Cardiac septum (tissue), 1 donor: ENCODE measurements around the gene EHMT1. TPM values are rescaled to one million over a fixed set of nuclear protein-coding genes. Genes with fewer than 3 reads are reported as not detected.
"Not testable (repeated sequence)": the region's sequence is repeated elsewhere in the genome, so short reads cannot be mapped to it uniquely, and the experiment has no call there.

Source experiments
- DNase-seq: peaks from one replicate; pipeline ENCODE4 v3.0.0-alpha.2; 2020; ENCODE audit warnings: low spot score
- intact Hi-C: fragments of 100-400 bp; cut with DNase I; formaldehyde crosslinking; loops from one replicate; pipeline ENCODE4 v1.14.0; 2022
- total RNA-seq: library from RNA; stranded (reverse); fragmentation: NEBNext Ultra II Directional; extraction: Animal tissue kit (Norgen Biotek cat#: 25700); gene quantifications from one replicate; pipeline ENCODE4 v1.2.1, GENCODE V29; 2021
- donor health status: DM: no; HTN: no; CAD: no.

Gene EHMT1
- total RNA-seq, 1 donor from 2014 or later: 39.8 TPM

DNA sequence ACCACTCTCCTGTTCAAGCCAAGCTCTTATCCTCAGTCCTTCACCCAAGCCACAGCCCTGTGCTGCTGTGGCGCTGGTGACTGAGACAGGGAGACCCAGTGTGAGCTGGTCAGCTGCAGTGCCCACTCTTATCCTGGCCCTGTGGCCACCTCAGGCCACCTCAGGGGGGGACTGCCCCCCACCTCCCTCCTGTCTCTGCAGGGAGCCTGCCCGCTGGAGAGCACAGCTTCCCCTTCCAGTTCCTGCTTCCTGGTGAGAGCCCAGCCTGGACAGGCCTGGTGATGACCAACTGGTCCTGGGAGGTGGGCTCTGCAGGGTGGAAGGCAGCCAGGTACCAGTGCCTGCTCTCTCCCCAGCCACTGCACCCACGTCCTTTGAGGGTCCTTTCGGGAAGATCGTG is 5.5 kb upstream of the EHMT1 start:
- intact Hi-C loops: no loop called here

DNA sequence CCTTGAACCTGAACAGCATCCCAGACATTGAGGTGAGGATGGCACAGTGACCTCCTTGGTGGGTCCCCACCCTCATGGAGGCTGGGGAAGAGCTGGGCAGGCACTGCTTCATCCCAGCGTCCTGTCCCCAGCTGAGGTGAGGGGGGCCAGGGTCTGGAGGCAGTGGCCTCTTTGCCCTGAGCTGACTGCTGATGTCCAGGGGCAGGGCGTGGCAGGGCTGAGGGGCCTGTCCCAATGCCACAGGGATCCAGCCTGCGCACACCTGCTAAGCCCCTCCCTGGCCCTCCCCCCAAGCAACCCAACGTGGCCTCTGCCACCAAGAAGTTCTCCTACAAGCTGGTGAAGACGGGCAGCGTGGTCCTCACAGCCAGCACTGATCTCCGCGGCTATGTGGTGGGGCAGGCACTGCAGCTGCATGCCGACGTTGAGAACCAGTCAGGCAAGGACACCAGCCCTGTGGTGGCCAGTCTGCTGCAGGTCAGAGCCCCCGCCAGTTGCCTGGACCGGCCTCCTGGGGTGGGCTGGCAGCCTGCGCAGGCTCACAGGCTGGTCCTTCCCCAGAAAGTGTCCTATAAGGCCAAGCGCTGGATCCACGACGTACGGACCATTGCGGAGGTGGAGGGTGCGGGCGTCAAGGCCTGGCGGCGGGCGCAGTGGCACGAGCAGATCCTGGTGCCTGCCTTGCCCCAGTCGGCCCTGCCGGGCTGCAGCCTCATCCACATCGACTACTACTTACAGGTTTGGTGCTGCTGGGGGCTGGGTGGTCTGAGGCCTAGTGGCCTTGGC is 4.9 kb upstream of the EHMT1 start:
- intact Hi-C loops: no loop called here
- no peak for DNase-seq

More for the DNA sequence above, 5.5 kb upstream of the EHMT1 start:
- DNase-seq: no peak

DNA sequence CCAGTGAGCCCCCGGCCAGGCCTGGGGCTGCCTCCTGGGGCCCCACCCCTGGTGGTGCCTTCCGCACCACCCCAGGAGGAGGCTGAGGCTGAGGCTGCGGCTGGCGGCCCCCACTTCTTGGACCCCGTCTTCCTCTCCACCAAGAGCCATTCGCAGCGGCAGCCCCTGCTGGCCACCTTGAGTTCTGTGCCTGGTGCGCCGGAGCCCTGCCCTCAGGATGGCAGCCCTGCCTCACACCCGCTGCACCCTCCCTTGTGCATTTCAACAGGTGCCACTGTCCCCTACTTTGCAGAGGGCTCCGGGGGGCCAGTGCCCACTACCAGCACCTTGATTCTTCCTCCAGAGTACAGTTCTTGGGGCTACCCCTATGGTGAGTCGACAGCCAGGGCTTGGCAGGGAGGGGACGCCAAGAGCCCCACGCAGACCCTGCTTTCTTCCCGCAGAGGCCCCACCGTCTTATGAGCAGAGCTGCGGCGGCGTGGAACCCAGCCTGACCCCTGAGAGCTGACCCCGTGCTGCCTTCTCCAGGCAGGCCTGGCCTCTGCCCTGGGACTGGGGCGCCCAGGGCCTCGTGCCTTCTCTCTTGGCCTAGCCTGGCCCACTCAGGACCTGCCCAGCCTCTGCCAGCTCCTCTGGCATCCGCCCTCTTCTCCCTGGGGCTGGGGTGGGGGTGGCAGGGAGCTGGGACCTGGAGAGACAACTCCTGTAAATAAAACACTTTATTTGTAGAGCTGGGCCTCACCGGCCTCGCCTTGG is 4.0 kb upstream of the EHMT1 start:
- no peak for DNase-seq
- intact Hi-C loops: no loop called here

DNA sequence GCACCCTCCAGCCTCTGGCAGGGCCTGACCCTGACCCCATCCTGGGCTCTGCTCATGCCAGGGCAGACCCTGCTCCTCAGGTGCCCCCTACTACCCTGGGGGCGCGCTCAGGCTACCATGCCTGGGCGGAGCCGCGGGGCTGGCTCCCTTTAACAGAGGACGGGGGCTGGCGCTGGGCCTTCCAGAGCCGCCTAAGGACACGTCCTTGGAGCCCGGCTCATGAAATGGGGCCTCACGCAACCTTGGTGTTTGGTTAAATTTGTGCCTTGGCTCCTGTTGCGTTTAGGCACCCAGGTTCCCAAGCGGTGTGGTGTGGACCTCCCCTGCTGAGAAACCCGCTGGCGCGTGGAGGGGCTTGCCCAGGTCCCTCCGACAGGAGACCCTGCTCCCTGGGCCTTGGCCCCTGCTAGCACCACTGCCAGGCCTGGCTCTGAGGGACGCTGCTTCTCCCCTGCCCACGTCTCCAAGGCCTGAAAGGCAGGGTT is 3.4 kb upstream of the EHMT1 start:
- no peak for DNase-seq
- intact Hi-C loops: no loop called here

DNA sequence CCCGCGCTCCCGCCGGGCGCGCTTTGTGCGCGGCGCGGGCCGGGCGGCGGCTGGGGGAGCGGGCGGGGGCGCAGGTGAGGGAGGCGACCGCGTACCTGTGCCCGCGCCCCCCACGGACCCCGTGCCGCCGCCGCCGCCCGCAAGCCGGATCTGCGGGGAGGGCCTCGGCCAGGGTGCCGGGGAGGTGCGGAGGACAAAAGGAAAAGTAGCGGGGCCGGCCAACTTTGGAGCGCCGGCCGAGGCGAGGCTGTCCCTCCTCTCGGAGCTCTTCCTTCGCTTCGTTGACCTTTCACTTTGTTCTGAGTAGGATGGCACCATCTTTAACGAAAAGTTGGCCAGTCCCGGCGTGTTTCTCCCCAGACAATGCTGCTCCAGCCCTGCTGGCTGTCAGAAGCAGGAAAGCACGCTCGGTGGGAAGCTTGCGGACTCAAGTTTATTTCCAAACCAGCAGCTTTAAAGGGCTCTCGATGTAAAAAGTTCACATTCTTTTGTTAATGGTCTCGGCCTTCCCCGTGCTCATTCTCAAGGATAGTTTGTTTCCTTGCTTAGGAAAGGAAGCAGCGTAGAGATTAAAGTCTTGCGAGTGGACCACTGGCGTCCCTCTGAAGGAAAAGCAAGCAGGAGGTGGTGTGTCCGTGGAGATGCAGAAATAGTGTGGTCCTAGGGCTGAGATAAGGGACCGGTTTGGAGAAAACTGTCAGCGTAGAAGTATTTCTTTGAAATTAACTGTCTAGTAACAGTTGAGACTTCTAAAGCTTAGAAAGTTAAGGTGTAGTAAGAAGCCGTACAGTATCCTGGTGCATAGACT is 639 bp downstream of the EHMT1 start:
- no peak for DNase-seq
- intact Hi-C loops: no loop called here

DNA sequence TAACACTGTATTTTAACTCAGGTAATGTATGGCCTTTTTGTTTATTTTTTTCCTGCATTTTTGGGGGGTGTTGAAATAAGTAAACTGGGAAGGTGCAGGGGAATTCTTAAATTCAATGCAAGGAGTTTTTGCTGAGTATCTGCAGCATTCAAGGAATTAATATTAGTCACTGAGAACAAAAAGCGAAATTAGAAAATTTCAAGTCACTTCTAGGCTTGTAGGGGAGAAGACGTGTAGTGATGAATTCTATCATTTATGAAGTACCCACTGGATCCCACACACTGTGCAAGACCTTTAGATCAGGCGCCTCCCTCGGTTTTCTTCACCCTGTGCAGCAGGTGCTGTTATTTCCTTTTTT is 1.2 kb downstream of the EHMT1 start:
- intact Hi-C loops: no loop called here
- no peak for DNase-seq

DNA sequence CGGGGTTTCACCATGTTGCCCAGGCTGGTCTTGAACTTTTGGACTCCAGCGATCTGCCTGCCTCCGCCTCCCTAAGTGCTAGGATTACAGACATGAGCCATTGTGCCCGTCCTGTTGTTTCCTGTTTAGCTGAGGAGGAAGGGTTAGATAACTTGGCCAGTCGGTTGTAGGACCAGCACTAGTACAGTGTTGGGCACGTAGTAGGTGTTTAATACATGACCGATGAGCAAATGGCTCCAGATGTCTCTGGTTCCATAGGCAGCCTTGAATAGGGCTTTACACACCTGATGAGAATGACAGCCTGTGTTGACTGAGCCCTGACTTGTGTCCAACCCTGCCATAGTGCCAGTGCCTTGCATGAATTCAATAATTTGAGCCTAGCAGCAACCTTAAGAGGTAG is 1.8 kb downstream of the EHMT1 start:
- DNase-seq: no peak
- intact Hi-C loops: no loop called here

DNA sequence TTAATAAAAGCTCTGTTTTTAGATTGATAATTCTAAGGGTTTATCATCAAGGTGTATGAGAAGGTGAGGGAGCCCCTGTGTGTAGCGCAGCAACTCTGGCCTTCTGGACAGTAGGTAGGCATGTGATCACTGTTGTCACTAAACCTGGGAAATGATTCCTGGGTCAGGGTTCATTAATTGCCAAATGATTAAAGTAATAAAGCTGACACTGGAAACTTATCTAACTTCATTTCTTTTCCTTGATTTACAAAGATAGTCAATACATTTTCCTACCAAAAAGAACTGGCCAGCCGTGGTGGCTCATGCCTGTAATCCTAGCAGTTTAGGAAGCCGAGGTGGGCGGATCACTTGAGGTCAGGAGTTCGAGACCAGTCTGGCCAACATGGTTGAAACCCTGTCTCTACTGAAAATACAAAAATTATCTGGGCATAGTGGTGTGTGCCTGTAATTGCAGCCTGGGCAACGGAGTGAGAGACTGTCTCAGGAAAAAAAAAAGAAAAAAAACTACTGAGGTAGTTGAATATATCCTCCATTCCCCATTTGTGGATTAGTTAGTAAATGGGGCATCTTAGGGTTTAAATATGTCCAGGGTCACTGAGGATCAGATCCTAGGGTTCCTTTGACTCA is 2.4 kb downstream of the EHMT1 start:
- DNase-seq: no peak
- intact Hi-C loops: no loop called here

DNA sequence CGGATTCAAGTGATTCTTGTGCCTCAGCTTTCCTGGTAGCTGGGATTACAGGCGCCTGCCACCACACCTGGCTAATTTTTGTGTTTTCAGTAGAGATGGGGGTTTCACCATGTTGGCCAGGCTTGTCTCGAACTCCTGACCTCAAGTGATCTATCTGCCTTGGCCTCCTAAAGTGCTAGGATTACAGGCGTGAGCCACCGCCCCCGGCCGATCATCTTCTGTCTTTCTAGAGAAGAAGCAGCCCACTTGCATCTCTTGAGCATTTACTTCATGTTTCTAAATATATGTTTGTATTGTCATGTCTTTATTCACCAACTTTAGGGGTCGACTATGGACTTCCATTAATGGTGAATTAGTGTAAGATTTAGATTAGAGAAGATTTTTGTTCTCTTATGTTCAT is 3.4 kb downstream of the EHMT1 start:
- DNase-seq, intact Hi-C loops: not testable (repeated sequence)

DNA sequence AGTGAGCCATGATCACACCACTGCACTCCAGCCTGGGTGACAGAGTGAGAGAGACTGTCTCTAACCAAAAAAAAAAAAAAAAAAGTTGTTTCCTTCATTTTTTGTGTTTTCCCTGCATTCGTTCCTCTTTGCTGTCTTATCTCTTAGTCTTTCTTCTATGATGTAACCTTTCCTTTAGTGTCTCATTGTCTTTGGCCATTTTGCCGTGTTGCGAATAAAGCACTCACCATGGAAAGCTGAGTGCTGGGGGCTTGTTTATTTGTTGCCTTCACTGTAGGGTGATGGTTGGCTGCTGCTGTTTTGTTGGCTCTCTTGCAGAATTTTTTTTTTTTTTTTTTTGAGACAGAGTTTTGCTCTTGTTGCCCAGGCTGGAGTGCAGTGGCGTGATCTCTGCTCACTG is 7.7 kb downstream of the EHMT1 start:
- intact Hi-C loops: no loop called here
- no peak for DNase-seq

DNA sequence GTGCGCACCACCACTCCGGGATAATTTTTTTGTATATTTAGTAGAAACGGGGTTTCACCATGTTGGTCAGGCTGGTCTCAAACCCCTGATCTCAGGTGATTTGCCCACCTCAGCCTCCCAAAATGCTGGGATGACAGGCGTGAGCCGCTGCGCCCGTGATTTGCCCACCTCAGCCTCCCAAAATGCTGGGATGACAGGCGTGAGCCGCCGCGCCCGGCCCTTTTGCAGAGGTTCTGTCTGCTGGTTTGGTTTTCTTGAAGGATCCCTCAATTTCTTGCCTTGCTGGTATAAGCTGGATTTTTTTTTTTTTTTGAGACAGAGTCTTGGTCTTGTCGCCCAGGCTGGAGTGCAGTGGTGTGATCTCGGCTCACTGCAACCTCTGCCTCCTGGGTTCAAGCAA is 8.6 kb downstream of the EHMT1 start:
- DNase-seq, intact Hi-C loops: not testable (repeated sequence)

DNA sequence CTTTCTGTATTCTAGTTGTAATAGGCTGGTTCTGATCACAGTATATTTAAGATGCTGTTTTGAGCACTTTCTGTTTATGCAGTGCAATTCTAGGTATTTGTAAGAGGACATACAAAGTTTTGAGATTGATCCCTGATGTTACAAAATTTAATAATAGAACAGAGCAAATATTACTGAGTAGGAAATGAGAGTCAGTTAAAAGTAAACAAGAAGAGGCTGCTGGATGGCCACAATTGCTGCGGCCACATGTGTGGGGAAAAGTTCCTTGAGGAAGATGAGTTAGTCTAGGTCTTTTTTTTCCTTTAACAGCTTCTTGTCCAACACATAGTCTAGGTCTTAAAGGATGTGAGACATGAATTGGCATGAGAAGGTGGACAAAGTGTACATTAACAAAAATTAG is 11.3 kb downstream of the EHMT1 start:
- intact Hi-C loops: no loop called here
- no peak for DNase-seq

DNA sequence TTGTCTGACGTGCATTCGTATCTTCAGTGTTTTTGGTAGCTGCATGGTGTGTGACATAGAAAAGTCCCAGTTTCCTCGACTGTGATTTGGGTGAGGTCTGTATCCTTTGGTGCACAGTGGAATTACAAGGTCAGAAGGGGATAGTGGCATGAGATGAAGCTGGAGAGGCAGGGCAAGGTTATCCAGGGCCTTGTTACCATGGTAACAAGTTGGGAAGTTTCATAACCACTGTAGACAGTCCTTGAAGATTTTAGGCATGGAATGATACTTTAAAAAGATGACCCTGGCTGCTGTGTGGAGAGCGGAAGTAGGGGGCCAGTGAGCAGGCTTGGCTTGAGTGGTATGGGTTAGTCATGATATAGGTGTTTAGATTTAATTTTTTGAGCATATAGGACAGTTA is 11.9 kb downstream of the EHMT1 start:
- DNase-seq: no peak
- intact Hi-C loops: no loop called here

DNA sequence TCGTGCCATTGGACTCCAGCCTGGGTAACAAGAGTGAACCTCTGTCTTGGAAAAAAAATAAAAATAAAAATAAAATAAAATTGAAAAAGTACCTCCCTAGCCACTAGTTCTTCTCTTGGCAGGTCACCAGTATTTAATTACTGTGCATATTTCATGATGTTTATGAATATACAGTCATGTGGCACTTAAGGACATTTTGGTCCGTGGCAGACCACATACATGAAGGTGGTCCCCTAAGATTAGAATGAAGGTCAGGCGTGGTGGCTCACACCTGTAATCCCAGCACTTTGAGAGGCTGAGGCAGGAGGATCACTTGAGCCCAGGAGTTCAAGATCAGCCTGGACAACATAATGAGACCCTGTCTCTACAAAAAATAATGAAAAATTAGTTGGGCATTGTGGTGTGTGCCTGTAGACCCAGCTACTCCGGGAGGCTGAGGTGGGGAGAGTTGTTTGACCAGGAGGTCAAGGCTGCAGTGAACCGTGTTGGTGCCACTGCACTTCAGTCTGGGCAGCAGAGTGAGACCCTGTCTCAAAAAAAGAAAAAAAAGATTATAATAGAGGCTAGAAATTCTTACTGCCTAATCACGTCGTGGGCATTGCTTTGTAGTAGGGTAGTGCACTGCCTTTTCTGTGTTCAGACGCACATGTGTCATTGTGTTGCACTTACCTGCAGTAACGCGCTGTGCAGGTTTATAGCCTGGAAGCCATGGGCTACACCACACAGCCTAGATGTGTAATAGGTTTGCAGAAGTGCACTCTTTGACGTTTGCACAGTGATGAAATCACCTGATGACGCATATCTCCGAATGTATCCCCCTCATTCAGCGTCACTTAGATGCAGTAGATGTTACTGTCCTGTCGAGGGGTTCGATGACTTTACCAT is 12.8 kb downstream of the EHMT1 start:
- DNase-seq: no peak
- intact Hi-C loops: no loop called here

DNA sequence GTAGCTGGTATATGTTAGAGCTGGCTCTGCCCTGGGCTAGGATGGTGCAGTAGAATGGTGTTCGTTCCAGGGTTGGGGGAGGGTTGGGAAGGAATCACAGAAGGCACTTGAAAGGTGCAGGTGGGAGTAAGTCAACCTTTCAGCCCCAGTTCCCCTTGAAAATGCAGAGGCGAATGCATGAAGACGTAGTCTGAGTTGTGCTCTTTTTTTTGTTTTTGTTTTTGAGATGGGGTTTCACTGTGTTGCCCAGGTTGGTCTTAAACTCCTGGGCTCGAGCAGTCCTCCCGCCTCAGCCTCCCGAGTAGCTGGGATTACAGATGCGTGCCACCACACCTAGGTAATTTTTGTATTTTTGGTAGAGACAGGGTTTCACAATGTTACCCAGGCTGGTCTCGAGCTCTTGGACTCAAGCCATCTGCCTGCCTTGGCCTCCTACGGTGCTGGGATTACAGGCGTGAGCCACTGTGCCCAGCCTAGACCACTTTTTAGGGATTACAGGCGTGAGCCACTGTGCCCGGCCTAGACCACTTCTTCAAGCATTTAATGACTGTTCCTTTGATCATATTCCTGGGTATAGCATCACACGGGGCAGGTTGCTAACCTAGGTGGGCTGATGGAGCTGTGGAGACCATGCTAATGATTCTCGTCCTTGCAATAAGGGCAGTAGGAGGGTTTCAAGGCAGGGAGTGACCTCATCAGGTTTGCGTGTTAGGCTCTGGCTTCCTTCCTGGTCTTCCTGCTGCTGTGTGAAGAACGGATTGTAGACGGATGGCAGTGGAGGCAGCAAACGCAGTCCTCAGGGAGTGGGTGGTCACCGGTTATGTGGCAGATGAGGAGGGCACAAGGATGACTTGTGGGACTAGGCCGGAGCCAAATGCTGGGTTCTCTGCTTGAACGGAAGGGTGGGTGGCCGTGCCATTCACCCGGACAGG is 13.7 kb downstream of the EHMT1 start:
- no peak for DNase-seq
- intact Hi-C loops: no loop called here

DNA sequence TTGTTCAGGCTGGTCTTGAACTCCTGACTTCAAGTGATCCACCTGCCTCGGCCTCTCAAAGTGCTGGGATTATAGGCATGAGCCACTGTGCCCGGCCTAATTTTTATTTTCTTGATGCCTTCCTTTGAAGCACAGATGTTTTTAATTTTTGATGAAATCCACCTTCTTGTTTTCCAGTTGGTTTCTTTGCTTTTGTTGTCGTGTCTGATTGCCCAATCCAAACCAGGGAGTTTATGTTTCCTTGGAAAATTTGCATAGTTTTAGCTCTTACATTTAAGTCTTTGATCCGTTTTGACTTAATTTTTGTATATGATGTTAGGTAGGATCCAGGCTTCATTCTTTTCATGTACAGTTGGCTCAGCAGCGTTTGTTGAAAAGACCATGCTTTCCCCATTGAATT is 15.2 kb downstream of the EHMT1 start:
- intact Hi-C loops: no loop called here
- no peak for DNase-seq

DNA sequence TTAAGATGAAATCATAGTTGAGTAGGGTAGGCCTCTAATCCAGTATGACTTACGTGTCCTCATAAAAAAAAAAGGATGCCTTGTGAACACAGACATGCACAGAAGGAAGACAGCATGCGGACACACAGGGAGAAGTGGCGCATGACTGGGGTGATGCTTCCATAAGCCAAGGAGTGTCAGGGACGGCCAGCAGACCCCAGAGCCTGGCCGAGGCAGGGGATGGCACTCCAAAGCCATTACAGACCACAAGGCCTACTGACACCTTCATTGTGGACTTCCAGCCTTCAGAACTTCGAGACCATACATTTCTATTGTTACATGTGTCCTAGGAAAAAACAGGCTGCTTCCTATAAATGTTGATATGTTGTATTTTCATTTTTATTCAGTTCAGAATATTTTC is 19.9 kb downstream of the EHMT1 start:
- DNase-seq: no peak
- intact Hi-C loops: no loop called here
